Measurements from ENCODE around the gene ZNF367. TPM values are rescaled to one million over a fixed set of nuclear protein-coding genes. Genes with fewer than 3 reads are reported as not detected.

The ZNF367 gene
- total and polyA plus RNA-seq, 9 of the 15 experiments (the other 6 are each of a cell fraction or from before 2014, with no cell fraction given): 2.7 to 14.4 (median 10.0) TPM

GRCh38 chr9:96417051-96417586 lies 1.1 kb downstream of the ZNF367 start (continued):
- TF ChIP-seq HBP1 (CRISPR knock-in tag; IDR thresholded peaks at IDR 0.05): peak; percentile 60; the same call in 1 of the 2 replicates
- TF ChIP-seq, protein P1, sequence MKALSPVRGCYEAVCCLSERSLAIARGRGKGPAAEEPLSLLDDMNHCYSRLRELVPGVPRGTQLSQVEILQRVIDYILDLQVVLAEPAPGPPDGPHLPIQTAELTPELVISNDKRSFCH (CRISPR knock-in tag; IDR thresholded peaks at IDR 0.05): no peak
- TF ChIP-seq, protein P1 (tag; IDR thresholded peaks at IDR 0.05): no peak
- no peak for TF ChIP-seq PCBP2 (IDR thresholded peaks at IDR 0.05; ENCODE audit: low read depth, low read length, poor library complexity, severe bottlenecking)
- TF ChIP-seq ZNF586 (CRISPR knock-in tag; conservative IDR thresholded peaks at IDR 0.05): no peak
- TF ChIP-seq MTA1 (IDR thresholded peaks at IDR 0.05; ENCODE audit: borderline replicate concordance): peak; percentile 96
- peak; percentile 74; the same call in 1 of the 2 replicates for TF ChIP-seq ZBTB9 (CRISPR knock-in tag; IDR thresholded peaks at IDR 0.05)
- no peak for TF ChIP-seq HDGF (IDR thresholded peaks at IDR 0.05)
- no peak for TF ChIP-seq PURB (CRISPR knock-in tag; IDR thresholded peaks at IDR 0.05; ENCODE audit: low read depth)
- TF ChIP-seq SRF (CRISPR knock-in tag; IDR thresholded peaks at IDR 0.05): no peak
- 0 out of 2 replicates have a peak, but pooled peaks have one; percentile 7 for TF ChIP-seq NFE2 (IDR thresholded peaks at IDR 0.05; ENCODE audit: low read depth)
- no peak for TF ChIP-seq CEBPG (CRISPR knock-in tag; IDR thresholded peaks at IDR 0.05)
- no peak for TF ChIP-seq CEBPG (tag; conservative IDR thresholded peaks at IDR 0.05 in 1 of 2, IDR thresholded peaks at IDR 0.05 in 1 of 2)
- no peak for TF ChIP-seq PML (IDR thresholded peaks at IDR 0.05; ENCODE audit: low read length)
- no peak for TF ChIP-seq CC2D1A (IDR thresholded peaks at IDR 0.05)
- 0 out of 2 replicates have a peak, but pooled peaks have one; percentile 26 for TF ChIP-seq FOXP1 (CRISPR knock-in tag; IDR thresholded peaks at IDR 0.05)
- no peak for TF ChIP-seq ZFPM2 (CRISPR knock-in tag; IDR thresholded peaks at IDR 0.05)
- no peak for TF ChIP-seq ZNF121 (CRISPR knock-in tag; conservative IDR thresholded peaks at IDR 0.05)

Measured in K562 (cell line).